Suppressor macrophage treated with lipopolysaccharide for 1 hour (primary cell): ENCODE results near the gene IRF1.

Source experiments
- DNase-seq, 3 donors: peaks; one replicate each; pipeline ENCODE4 v3.0.0-alpha.2; 2020 to 2022

IRF1 gene

GRCh38 chr5:132473019-132473531 lies 17.5 kb downstream of the IRF1 start:
- no peak for DNase-seq

DNA sequence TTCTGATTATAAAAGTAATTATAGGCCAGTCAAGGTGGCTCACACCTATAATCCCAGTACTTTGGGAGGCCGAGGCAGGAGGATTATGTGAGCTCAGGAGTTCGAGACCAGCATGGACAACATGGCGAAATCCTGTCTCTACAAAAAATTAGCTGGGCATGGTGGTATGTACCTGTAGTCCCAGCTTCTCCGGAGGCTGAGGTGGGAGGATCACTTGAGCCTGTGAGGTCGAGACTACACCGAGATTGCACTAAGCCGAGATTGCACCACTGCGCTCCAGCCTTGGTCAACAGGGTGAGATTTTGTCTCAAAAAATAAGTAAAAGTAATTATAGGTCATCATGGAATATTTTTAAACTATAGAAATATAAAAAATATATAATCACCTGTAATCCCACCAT lies 18.1 kb downstream of the IRF1 start:
- DNase-seq: peak in 1 of 3 donors; percentile 19

- DNase-seq: no peak
These were observed 18.6 kb downstream of the IRF1 start for GRCh38 chr5:132471944-132472343.

GRCh38 chr5:132471151-132471907 lies 19.2 kb downstream of the IRF1 start:
- peak in 1 of 3 donors; percentile 19 for DNase-seq

DNA sequence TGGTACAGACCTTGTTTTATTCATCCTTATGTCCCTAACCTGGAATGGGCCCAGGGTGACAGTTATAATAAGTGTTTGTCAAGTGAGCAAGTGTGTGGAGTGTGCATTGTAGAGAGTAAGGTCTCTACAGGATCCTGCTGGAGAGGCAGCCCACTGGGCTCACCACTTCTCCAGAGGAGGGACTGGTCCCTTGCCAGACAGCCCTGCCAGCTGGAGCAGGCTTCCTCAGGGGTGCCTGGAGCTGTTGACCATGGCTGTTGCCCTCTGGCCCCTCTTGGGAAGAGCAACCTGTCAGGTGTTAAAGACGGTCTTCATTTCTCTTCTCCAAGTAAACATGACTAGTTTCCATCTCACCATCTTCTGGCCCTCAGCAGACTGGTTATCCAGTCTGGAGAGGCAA lies 20.0 kb downstream of the IRF1 start:
- DNase-seq: no peak

DNA sequence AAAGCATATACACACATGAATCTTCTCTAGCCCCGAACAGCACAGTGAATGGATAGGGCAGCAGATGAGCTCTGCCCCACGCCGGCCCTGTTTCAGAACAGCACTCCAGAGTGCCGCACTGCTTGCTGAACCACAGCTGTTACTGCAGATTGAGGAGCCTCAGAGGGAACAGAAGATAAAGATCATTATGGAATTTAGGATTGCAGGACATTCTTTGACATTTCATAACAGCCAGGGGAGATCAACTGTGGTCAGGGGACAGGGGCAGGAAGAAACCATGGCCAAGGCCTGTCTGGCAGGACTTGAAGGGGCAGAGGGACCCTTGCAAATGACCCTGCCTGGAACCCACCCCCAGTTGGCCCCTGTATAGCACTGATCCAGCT lies 20.6 kb downstream of the IRF1 start:
- DNase-seq: no peak

GRCh38 chr5:132469380-132470009 lies 21.1 kb downstream of the IRF1 start:
- no peak for DNase-seq

- DNase-seq: peak in 1 of 3 donors; percentile 19
These were observed 21.8 kb downstream of the IRF1 start for GRCh38 chr5:132468656-132469379.

GRCh38 chr5:132467287-132467984 lies 23.1 kb downstream of the IRF1 start:
- peak; percentile 49 to 63 (median 57) for DNase-seq

DNA sequence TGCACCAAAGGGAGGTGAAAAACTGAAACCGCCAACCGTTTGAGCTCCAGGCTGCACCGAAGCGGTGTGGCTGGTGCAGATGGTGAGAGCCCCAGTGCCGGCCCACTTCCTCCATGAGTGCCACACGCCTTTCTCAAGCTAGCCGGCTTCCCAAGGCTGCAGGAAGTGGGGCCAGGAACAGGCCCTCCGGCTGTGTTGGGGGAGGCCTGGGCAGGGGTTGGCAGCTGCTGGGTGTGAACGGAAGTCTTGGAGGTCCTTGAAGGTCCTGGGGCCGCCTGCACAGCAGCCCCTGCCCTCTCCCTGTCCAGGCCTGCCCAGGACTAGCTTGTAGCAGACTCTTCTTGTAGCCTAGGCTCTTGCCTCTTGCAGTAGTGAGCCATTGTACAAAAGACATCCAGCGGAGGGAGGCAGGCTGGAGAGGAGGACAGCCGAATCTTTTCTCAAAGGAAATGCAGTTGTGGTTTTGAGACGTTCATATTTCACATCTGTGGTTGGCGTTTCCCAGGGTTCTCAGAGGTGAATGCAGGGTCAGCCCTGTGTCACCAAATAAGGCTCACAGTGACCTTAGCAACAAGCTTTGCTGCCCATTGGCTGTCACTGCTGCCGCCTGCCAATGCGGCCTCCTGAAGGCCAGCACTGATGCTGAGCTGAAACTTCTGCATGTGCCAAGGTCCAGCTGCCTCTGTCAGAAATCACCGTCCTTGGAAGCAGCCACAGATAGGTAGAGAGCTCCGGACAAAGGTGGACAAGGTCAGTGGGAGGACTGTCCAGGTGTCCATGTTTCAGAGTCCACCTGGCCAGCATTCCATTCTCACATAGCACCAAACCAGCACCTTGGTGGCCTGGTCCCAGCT lies 23.9 kb downstream of the IRF1 start:
- DNase-seq: peak; percentile 68 to 85 (median 70)

GRCh38 chr5:132465059-132465707 lies 25.4 kb downstream of the IRF1 start:
- peak in 1 of 3 donors; percentile 56 for DNase-seq

- DNase-seq: peak; percentile 74 to 91 (median 89)
These were observed 26.2 kb downstream of the IRF1 start for GRCh38 chr5:132464156-132464939.

DNA sequence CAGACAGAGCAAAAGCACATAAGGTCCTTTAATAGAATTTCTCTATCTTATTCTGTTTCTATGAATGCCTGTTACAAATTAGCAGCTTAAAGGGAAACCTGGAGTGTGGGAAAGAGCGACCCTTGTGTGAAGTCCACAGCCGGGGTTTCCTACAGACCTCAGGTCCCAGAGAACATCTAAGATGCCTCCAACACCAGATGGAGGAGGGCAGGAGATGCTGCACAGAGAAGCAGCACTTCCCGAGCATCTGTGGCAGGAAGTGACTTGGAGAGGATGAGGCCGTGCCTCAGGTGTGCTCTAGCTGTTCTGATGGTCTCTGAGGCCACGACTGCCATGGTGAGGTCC lies 26.8 kb downstream of the IRF1 start:
- DNase-seq: no peak

GRCh38 chr5:132462856-132463745 lies 27.5 kb downstream of the IRF1 start:
- DNase-seq: no peak

- DNase-seq: no peak
These were observed 28.2 kb downstream of the IRF1 start for GRCh38 chr5:132462333-132462732.

DNA sequence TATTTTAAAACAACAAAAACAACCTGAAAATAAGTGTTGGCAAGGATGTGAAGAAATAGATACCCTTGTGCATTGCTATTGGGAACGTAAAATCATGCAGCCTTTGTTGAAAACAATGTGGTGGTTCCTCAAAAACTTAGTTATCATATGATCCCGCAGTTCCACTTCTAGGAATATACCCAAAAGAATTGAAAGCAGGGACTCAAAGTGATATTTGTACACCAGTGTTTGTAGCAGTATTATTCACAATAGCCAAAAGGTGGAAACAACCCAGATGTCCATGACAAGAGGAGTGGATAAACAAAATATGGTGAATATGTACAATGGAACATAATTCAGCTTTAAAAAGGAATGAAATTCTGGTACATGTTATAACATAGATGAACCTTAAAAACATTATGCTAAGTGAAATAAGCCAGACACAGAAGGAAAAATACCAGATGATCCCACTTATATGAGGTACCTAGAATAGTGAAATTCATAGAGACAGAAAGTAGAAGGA lies 29.0 kb downstream of the IRF1 start:
- peak in 2 of 3 donors; percentile 48 to 60 for DNase-seq

DNA sequence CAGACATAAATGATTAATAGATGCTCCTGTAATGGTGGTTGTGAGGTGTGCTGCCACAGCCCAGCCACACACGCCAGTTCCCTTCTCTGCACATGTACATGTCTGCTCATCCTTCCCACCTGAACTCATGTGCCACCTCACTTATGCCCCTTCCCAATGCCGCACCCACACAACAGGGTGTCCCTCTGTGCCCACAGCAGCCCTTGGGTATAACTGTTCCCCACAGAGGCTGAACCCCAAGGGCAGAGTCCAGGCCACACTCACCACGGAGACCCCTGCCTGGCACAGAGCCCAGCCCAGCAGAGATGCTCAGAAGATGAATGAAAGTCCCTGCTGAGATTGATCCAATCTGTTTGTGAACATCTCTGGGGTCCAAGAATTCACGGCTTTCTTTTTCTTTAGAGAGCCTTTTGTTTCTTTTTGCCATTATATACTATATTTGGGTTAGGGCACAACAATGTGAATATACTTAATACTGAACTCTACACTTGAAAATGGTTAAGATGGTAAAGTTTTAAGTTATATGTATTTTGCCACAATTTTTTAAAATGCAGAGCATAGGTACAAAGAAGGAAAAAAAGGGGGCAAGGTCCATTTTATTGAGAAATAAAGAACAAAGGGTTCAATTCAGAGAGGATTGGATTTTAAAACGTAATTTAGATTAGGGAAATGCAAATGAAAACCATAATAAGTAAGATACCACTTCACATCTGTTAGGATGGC lies 29.6 kb downstream of the IRF1 start:
- no peak for DNase-seq

DNA sequence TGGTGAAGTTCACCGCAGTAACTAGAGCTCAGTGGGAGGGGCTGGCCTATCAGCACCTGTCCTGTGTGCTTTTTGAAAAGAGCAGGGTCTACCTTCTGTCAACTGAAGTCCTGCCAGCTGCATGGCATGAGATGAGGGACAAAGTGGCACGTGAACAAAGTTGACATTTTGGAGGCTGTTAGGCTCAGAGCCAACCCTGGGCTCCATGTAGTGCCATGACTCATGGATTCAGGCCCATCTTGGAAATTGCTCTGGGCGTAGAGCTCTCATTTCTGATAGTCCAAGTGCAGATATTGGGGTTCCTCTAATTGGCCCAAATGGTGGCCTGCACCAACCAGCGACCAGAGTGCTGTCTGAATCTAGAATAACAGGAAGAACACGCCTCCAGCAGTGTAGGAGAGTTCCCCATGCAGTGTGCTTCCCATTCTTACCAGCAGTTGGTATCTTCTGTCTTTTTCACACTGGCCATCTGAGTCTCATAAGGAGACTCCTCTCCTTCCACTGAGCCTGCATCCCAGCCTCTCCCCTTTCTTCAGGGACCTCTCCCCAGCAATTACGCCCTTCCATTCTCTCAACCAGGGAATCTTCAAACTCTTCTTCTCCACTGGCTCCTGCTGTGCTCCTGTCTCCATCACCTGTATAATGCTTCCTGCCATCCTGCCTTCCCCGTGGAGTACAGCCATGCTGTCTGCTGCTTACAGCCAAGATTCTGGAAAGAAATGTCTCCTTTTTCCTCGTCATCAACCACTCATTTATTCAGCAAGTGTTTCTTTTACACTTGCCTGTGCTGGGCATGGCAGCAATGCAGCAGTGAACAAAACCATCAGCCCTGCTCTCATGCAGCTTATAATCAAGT lies 30.4 kb downstream of the IRF1 start:
- peak; percentile 83 to 91 (median 84) for DNase-seq
